GM18508 (cell line): ENCODE measurements around the gene SERPINE1.

Experiments
- ATAC-seq: cut with Tn5 transposase; IDR thresholded peaks from one replicate; pipeline ENCODE4 v1.9.1; 2021; ENCODE audit warnings: moderate number of reproducible peaks; ENCODE audit not compliant: insufficient read depth, unreplicated experiment

Gene SERPINE1

DNA sequence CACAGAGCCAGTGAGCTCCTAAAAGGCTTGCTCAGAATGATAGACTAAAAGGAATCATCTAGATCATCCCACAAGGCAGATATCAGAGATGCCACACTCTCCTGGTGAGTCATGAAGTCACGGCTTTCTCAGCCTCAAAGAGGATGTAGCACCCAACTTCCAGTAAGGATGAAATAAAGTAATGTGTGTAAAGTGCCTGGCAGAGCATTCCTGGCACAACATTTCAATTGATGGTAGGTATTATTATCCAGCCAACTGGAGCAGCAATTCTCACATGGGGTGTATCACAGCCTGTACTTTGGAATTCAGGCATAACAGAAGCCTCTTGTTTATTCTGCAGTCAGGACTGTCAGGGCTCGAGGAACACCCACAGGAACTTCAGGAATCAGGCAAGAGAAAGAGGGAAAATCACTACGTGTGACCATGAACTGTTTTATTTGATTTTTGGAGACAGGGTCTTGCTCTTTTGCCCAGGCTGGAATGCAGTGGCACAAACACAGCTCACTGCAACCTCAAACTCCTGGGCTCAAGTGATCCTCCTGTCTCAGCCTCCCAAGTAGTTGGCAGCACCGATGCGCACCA is 58.4 kb downstream of the SERPINE1 start:
- no peak for ATAC-seq

DNA sequence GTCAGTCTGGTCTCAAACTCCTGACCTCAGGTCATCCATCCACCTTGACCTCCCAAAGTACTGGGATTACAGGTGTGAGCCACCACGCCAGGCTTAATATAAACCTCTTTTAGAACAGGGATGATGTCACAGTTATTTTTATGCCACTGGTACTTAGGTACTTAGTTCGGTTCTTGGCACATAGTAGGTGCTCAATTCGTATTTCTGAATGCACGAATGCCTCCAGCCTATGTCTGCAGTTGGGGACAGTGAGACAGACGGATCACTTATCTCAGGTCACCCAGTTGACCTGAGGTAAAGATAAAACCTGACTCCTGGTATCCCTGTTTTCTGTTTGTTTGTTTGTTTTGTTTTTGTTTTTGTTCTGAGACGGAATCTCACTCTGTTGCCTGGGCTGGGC is 59.3 kb downstream of the SERPINE1 start:
- ATAC-seq: no peak

DNA sequence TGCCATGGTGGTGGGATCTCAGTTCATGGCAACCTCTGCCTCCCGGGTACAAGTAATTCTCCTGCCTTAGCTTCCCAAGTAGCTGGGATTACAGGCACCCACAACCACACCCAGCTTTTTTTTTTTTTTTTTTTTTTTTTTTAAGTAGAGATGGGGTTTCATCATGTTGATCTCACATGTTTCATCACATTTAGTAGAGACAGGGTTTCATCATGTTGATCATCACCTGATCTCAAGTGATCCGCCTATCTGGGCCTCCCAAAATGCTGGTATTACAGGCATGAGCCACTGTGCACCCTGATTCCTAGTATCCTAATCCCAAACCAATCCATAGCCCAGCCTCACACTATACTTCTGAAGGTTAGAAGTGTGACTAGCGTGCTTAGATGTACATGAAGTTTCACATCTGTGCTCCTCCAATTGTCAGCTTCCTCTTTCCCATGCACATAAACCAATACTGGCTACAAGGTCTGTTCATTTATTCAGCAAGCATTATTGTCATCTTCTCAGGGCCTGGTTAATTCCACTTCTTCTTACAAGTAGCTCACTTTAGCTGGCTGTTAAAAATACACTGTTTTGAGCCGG is 60.0 kb downstream of the SERPINE1 start:
- ATAC-seq: no peak
